IMR-90 (cell line): ENCODE measurements around the gene AUTS2. TPM values are rescaled to one million over a fixed set of nuclear protein-coding genes. Genes with fewer than 3 reads are reported as not detected.

Experiments used
- ATAC-seq: fragments of 200-7000 bp; cut with Tn5 transposase; 2 replicates; pipeline ENCODE4 v1.9.1; 2020; ENCODE audit warnings: low read depth, mild to moderate bottlenecking, moderate library complexity
- BruUV-seq: library from RNA; stranded (reverse); fragments of 400-500 nt; replicated peaks from 2 replicates; lab custom pipeline; 2021; lab: Mats Ljungman, UMichigan
- CTCF ChIA-PET: fragments of 300-600 bp; formaldehyde crosslinking; extraction: SDS; loops from one replicate; lab custom pipeline; 2021; ENCODE audit warnings: antibody characterized with exemption; lab: Yijun Ruan, JAX
- POLR2A ChIA-PET: fragments of 300-600 bp; sonication (Branson Sonifier 250); formaldehyde crosslinking; loops from one replicate; lab custom pipeline; 2022; ENCODE audit warnings: antibody characterized with exemption; ENCODE audit not compliant: unreplicated experiment; lab: Charles Lee
- DNase-seq: peaks from one replicate; pipeline ENCODE4 v3.0.0; 2013
- H2AFZ ChIP-seq: replicated peaks from 2 replicates; pipeline ENCODE3; 2013; ENCODE audit warnings: low read length, mild to moderate bottlenecking; ENCODE audit not compliant: poor library complexity
- H2AK5ac ChIP-seq: 2 replicates; pipeline ENCODE4 v1.6.1; 2013; ENCODE audit warnings: low read depth, low read length, inconsistent platforms
- H2AK9ac ChIP-seq: replicated peaks from 2 replicates; pipeline ENCODE3; 2013; ENCODE audit warnings: mild to moderate bottlenecking, low read depth, low read length, moderate library complexity; ENCODE audit not compliant: poor library complexity
- H2BK120ac ChIP-seq: 2 replicates; pipeline ENCODE4 v1.6.1; 2013; ENCODE audit warnings: low read depth, low read length, inconsistent platforms
- H2BK15ac ChIP-seq: 3 replicates; pipeline ENCODE4 v1.6.1; 2013; ENCODE audit warnings: low read depth, low read length, inconsistent platforms
- H2BK20ac ChIP-seq: 2 replicates; pipeline ENCODE4 v1.6.1; 2013; ENCODE audit warnings: low read depth, mild to moderate bottlenecking, inconsistent platforms, low read length, moderate library complexity
- H2BK5ac ChIP-seq: 2 replicates; pipeline ENCODE4 v1.6.1; 2013; ENCODE audit warnings: mild to moderate bottlenecking, low read depth, low read length, inconsistent platforms; ENCODE audit not compliant: poor library complexity, severe bottlenecking
- H3K14ac ChIP-seq: replicated peaks from 2 replicates; pipeline ENCODE4 v1.6.1; 2013; ENCODE audit warnings: low read depth, low read length, inconsistent platforms
- H3K18ac ChIP-seq: 2 replicates; pipeline ENCODE4 v1.6.1; 2013; ENCODE audit warnings: low read depth, low read length, control low read depth
- H3K23ac ChIP-seq: 2 replicates; pipeline ENCODE4 v1.6.1; 2013; ENCODE audit warnings: low read depth, low read length, inconsistent platforms
- H3K27ac ChIP-seq: 2 replicates; pipeline ENCODE4 v1.5.1; 2013; ENCODE audit warnings: mild to moderate bottlenecking, control low read depth, low read length; ENCODE audit not compliant: insufficient read depth
- H3K27me3 ChIP-seq: 2 replicates; pipeline ENCODE4 v1.6.1; 2013; ENCODE audit warnings: low read length; ENCODE audit not compliant: control insufficient read depth, insufficient read depth
- H3K36me3 ChIP-seq: 2 replicates; pipeline ENCODE4 v1.6.1; 2013; ENCODE audit warnings: low read length, mixed read lengths; ENCODE audit not compliant: control insufficient read depth, insufficient read depth
- H3K4ac ChIP-seq: 2 replicates; pipeline ENCODE4 v1.6.1; 2013; ENCODE audit warnings: low read depth, low read length, inconsistent platforms
- H3K4me1 ChIP-seq: 2 replicates; pipeline ENCODE4 v1.6.1; 2013; ENCODE audit warnings: low read length, mixed read lengths; ENCODE audit not compliant: control insufficient read depth, insufficient read depth
- H3K4me2 ChIP-seq: 2 replicates; pipeline ENCODE4 v1.6.1; 2013; ENCODE audit warnings: low read depth, mild to moderate bottlenecking, control low read depth, low read length, moderate library complexity
- H3K4me3 ChIP-seq: 2 replicates; pipeline ENCODE4 v1.5.1; 2013; ENCODE audit warnings: low read depth, mild to moderate bottlenecking, control low read depth, low read length, moderate library complexity; ENCODE audit not compliant: insufficient read depth
- H3K56ac ChIP-seq: 2 replicates; pipeline ENCODE4 v1.6.1; 2013; ENCODE audit warnings: low read length, inconsistent platforms; ENCODE audit not compliant: insufficient read depth; ENCODE audit errors: extremely low read depth
- H3K79me1 ChIP-seq, 2 experiments: 2 replicates each; pipeline ENCODE4 v1.6.1; 2013; ENCODE audit warnings: low read length in 2 of 2, inconsistent platforms in 1 of 2, low read depth in 1 of 2
- H3K9ac ChIP-seq: 2 replicates; pipeline ENCODE4 v1.6.1; 2013; ENCODE audit warnings: low read depth, low read length, control low read depth
- H3K9me1 ChIP-seq: 2 replicates; pipeline ENCODE4 v1.6.1; 2013; ENCODE audit warnings: low read length, inconsistent platforms; ENCODE audit not compliant: insufficient read depth
- H3K9me3 ChIP-seq: 2 replicates; pipeline ENCODE4 v1.6.1; 2013; ENCODE audit warnings: low read length; ENCODE audit not compliant: control insufficient read depth, insufficient read depth
- H4K20me1 ChIP-seq: 2 replicates; pipeline ENCODE4 v1.6.1; 2013; ENCODE audit warnings: low read length, inconsistent platforms; ENCODE audit not compliant: insufficient read depth
- H4K5ac ChIP-seq: 2 replicates; pipeline ENCODE4 v1.6.1; 2013; ENCODE audit warnings: mild to moderate bottlenecking, low read depth, low read length, control low read depth
- H4K8ac ChIP-seq, 2 experiments: 2 replicates each; pipeline ENCODE4 v1.6.1; 2013; ENCODE audit warnings: low read depth in 2 of 2, low read length in 2 of 2, control low read depth in 1 of 2, inconsistent platforms in 1 of 2
- H4K91ac ChIP-seq: 2 replicates; pipeline ENCODE4 v1.6.1; 2013; ENCODE audit warnings: low read depth, low read length, inconsistent platforms; ENCODE audit not compliant: insufficient read depth
- FOS ChIP-seq: fragments of 150-350 bp; IDR thresholded peaks from 2 replicates; pipeline ENCODE4 v1.6.1; 2016; ENCODE audit warnings: low read depth, low read length
- MXI1 ChIP-seq: IDR thresholded peaks from 2 replicates; pipeline ENCODE4 v1.6.1; 2012; ENCODE audit warnings: low read depth, mild to moderate bottlenecking, low read length, moderate library complexity, borderline replicate concordance
- RAD21 ChIP-seq: IDR thresholded peaks from 2 replicates; pipeline ENCODE4 v1.6.1; 2012; ENCODE audit warnings: low read length, improper control_type of control experiment
- WGBS, 2 experiments: methylation state at CpG; one replicate each; pipeline versions ENCODE4 v1.1.5 to v1.1.7; 2013; ENCODE audit warnings: missing lambda C conversion rate in 2 of 2; ENCODE audit not compliant: insufficient read length in 1 of 2; ENCODE audit errors: extremely low coverage in 2 of 2; 5-methylcytosine and 5-hydroxymethylcytosine counted together
- dilution Hi-C: fragments of 300-500 bp; cut with HindIII; formaldehyde crosslinking; loops from one replicate; pipeline ENCODE4 v1.14.3; 2018; ENCODE audit warnings: low sequenced_read_pairs; ENCODE audit not compliant: unreplicated experiment
- in situ Hi-C: fragments of 300-500 bp; cut with MboI; formaldehyde crosslinking; loops from 3 replicates; pipeline ENCODE4 v1.14.3; 2019; ENCODE audit warnings: low sequenced_read_pairs, inconsistent platforms, mixed read lengths
- intact Hi-C: fragments of 100-400 bp; cut with micrococcal nuclease; formaldehyde crosslinking; loops from 2 replicates; pipeline ENCODE4 v1.10.0; 2022
- polyA plus RNA-seq, 3 experiments: library from polyadenylated mRNA; depleted of rRNA; stranded (reverse); fragments of >200 nt; gene quantifications; 2 replicates each; pipeline ENCODE4 v1.2.3, GENCODE V29; 2012; ENCODE audit warnings: low replicate concordance in 1 of 3
- total RNA-seq: library from RNA; depleted of rRNA; stranded (reverse); fragments of >200 nt; gene quantifications from 2 replicates; pipeline ENCODE4 v1.2.3, GENCODE V29; 2012

The AUTS2 gene
- total and polyA plus RNA-seq, 2 of the 4 experiments (the other 2 are of a cell fraction): 0.90 to 3.0 TPM

DNA sequence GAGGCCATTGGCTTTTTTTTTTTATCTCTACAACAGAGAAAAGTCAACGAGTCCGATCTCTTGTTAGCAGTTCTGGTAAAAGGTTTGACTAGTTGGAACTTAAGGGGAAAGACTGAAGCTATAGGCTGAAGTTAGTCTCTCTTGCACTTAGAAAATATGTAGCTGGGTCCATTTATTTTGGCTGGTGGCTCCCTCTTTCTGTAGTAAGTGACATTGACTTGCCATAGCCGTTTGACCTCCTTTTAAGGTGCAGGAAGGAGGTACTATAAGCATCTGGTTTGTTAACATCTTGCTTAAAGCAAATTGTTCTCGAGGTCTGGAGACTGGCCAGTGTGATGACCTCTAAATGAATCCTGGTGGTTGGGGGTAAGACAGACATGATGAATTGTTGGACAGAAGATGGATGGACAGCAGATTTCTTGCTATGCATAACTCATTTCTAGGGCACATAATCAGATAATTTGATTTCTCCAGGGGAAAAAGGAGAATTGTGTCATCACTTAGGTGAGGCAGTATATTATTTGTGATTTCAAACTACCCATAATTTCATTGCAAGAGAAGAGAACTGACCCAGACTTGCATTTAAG, 1177.4 kb downstream of the AUTS2 start:
- Histone ChIP-seq H4K8ac (no peak overlapping the region), H2AK9ac (no peak overlapping the region), H3K27me3 (no peaks in the 10 kb centered on the region), H3K18ac (no peak overlapping the region), H4K5ac (no peak overlapping the region), H4K20me1 (no peaks in the 10 kb centered on the region), H2BK120ac (no peak overlapping the region), H3K4me1 (no peaks in the 10 kb centered on the region), H3K23ac (no peak overlapping the region), H3K56ac (no peak overlapping the region), H3K9me1 (no peaks in the 10 kb centered on the region), H3K36me3 (peaks cover 7% of the 10 kb centered on the region), H3K9ac (no peak overlapping the region), H2AFZ (no peak overlapping the region), H3K9me3 (no peaks in the 10 kb centered on the region), H2BK5ac (no peak overlapping the region), H2AK5ac (no peak overlapping the region), H3K4ac (no peak overlapping the region), H3K4me2 (no peak overlapping the region), H2BK15ac (no peak overlapping the region), H4K91ac (no peak overlapping the region), H3K27ac (no peak overlapping the region), H3K14ac (no peak overlapping the region), H2BK20ac (no peak overlapping the region), H3K4me3 (no peak overlapping the region), H3K79me1 (no peaks in the 10 kb centered on the region)
- POLR2A ChIA-PET: no interaction called here
- intact Hi-C loops (no loop called here), dilution Hi-C loops (no loop called here), in situ Hi-C loops (no loop called here)
- CTCF ChIA-PET: no interaction called here
- BruUV-seq: no TSS peak
- TF ChIP-seq RAD21: no peak
- TF ChIP-seq MXI1: no peak
- TF ChIP-seq FOS: no peak
- DNase-seq (no peak), ATAC-seq (no peak)
- 33% methylated on average over 1 of the region's 4 CpGs; no CpG with 5 or more reads in 1 of the 2 experiments for WGBS, 2 experiments
